GM21390 (cell line): Measurements from ENCODE around the gene DPM1.

ENCODE experiments used
- ATAC-seq: cut with Tn5 transposase; IDR thresholded peaks from one replicate; pipeline ENCODE4 v1.9.1; 2021; ENCODE audit not compliant: unreplicated experiment

The DPM1 gene

GRCh38 chr20:50900261-50900660 lies 58.1 kb downstream of the DPM1 start:
- ATAC-seq, result no peak

GRCh38 chr20:50898475-50898874 lies 59.9 kb downstream of the DPM1 start:
- ATAC-seq, result no peak

- ATAC-seq, result no peak
Observed at GRCh38 chr20:50895111-50895830, 63.1 kb downstream of the DPM1 start.

GRCh38 chr20:50893620-50894019 lies 64.7 kb downstream of the DPM1 start:
- no peak for ATAC-seq

- ATAC-seq, result no peak
Observed at GRCh38 chr20:50892394-50892793, 65.9 kb downstream of the DPM1 start.

GRCh38 chr20:50891138-50891537 lies 67.2 kb downstream of the DPM1 start:
- ATAC-seq, result no peak

GRCh38 chr20:50887576-50887975 lies 70.8 kb downstream of the DPM1 start:
- no peak for ATAC-seq

GRCh38 chr20:50886184-50886790 lies 72.0 kb downstream of the DPM1 start:
- ATAC-seq, result no peak

- no peak for ATAC-seq
Observed at GRCh38 chr20:50885781-50886180, 72.6 kb downstream of the DPM1 start.

GRCh38 chr20:50885068-50885467 lies 73.3 kb downstream of the DPM1 start:
- ATAC-seq, result no peak
